Lung microvascular endothelial cell (primary cell): ENCODE data around the gene MAP1LC3C. TPM values are rescaled to one million over a fixed set of nuclear protein-coding genes. Genes with fewer than 3 reads are reported as not detected.
"Not testable (repeated sequence)": the region's sequence is repeated elsewhere in the genome, so short reads cannot be mapped to it uniquely, and the experiment has no call there.

Experiments used
- DNase-seq, 2 donors: peaks; one replicate each; pipeline versions ENCODE4 v3.0.0 to v3.0.0-alpha.2; 2010; ENCODE audit warnings: low read depth in 2 of 2
- total RNA-seq: library from RNA; depleted of rRNA; stranded (reverse); fragments of >200 nt; gene quantifications from 2 replicates; pipeline ENCODE4 v1.2.1, GENCODE V29; 2014

The MAP1LC3C gene
- total RNA-seq, 1 donor from 2014 or later, result under 0.01 TPM

DNA sequence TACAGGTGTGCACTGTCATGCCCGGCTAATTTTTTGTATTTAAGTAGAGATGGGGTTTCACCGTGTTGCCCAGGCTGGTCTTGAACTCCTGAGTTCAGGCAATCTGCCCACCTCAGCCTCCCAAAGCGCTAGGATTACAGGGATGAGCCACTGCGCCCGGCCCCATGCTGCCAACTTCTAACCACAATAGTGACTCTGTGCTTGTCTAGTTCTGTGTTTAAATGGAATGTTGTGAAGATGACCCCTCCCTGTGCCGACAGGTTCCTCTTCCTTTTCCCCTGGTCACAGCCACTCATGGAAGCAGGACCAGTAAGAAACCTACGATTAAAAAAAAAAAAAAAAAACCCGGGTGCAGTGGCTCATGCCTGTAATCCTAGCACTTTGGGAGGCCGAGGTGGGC lies 4.7 kb downstream of the MAP1LC3C start:
- no peak for DNase-seq

DNA sequence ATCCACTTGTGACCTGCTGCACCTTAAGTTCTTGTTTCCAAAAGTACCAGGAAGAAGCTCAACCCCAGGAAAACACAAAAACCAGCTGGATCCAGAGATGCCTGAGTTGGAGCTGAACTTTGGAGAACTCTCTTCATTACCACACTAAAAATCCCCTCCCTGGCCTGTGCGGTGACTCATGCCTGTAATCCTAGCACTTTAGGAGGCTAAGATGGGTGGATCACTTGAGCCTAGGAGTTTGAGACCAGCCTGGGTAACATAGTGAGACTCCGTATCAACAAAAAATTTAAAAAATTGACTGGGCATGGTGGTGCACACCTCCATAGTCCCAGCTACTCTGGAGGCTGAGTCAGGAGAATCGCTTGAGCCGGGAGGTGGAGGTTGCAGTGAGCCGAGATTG lies 6.2 kb downstream of the MAP1LC3C start:
- DNase-seq, result no peak

DNA sequence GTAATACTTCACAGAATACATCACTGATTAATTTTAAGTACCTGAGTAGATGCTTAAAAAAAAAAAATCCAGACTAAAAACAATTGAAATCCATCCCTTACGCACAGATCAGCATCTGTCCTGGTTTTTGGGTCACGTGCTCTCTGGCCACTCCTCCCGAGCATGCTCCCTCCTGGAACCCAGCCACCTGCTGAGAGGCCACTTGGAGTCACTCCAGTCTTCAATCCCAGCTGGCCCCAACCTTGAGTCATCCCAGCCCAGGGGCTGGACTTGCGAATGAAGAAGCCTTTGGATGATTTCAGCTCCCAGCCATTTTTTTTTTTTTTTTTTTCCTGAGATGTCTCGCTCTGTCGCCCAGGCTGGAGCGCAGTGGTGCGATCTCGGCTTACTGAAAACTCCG lies 8.9 kb downstream of the MAP1LC3C start:
- DNase-seq, result peak in 1 of 2 donors; percentile 8

DNA sequence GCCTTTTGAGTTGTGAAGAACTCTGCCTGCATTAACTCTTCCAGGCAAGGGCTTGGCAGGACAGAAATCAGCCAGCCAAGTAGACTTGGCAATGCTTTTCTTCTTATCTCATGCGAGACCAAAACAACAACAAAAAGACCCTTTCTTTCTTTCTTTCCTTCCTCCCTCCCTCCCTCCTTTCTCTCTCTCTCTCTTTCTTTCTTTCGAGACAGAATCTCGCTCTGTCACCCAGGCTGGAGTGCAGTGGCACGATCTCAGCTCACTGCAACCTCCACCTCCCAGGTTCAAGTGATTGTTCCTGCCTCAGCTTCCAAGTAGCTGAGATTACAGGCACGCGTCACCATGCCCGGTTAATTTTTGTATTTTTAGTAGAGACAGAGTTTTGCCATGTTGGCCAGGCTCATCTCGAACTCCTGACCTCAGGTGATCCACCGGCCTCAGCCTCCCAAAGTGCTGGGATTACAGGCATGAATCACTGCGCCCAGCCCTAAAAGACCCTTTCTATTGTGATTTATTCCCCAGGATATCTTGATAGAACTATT lies 10.4 kb downstream of the MAP1LC3C start:
- DNase-seq, result not testable (repeated sequence)

DNA sequence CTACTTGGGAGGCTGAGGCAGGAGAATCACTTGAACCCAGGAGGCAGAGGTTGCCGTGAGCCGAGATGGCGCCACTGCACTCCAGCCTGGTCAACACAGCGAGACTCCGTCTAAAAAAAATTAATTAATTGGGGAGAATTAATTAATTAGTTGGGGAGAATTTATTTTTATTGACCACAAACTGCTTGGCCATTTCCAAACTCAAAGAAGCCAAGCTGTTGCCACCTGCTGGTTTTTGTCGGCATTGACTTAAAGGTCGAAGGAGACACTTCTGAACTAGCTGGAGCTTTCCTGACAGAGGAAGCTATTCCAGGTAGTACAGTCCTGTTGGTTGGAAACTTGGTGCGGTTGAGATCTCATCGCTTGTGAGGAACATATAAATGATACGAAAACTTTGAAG lies 13.1 kb downstream of the MAP1LC3C start:
- DNase-seq, result peak; percentile 46 to 54

DNA sequence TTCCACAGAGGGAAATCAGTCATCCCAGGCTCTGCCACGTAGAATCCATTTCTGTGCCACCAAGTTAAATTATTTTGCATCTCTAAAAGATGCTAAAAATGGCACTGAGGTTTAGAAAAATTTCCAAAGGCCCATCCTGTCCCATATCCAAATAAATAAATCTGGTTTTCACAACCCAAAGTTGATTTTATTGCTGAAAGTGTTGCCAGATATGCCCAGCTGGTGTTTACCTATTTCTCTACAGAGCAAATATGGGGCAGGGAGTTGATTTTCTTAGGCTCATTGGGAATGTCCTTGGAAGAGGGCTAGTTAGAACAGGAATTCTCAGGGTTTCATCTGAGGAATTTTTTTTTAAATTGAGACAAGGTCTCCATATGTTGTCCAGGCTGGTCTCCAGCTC lies 19.0 kb downstream of the MAP1LC3C start:
- DNase-seq, result no peak

DNA sequence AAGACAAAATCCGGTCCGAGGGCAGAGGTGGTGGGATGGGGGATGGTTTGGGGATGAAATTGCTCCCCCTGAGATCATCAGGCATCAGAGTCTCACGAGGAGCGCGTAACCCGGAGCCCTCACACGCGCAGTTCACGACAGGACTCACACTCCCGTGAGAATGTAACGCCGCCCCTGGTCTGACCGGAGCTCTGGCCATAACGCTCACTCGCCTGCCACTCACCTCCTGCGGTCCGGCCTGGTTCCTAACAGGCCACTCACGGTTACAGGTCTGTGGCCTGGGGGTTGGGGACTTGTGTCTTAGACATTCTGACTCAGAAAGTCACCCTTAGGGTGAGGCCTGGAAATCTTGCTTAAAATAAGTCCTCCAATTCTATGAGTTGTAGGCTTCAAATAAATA lies 19.8 kb downstream of the MAP1LC3C start:
- DNase-seq, result no peak

DNA sequence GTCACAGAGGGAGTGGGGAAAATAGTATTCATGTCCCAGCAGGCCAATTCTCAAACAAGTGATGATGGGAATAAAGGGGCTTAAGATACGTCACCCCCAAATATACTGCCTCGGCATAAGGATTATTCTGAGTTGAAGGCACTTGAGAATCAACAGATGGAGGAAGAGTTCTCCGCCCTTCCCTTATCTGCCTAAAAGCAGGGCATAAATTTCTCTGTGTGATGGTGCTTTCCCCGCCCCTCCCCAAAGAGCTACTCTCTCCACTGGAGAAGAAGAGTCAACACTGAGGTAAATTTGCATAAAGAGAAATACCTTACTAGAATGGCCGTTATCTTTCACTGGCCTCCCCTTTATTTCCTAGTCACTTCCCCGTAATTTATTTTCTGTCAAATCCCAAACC lies 22.7 kb downstream of the MAP1LC3C start:
- DNase-seq, result no peak

DNA sequence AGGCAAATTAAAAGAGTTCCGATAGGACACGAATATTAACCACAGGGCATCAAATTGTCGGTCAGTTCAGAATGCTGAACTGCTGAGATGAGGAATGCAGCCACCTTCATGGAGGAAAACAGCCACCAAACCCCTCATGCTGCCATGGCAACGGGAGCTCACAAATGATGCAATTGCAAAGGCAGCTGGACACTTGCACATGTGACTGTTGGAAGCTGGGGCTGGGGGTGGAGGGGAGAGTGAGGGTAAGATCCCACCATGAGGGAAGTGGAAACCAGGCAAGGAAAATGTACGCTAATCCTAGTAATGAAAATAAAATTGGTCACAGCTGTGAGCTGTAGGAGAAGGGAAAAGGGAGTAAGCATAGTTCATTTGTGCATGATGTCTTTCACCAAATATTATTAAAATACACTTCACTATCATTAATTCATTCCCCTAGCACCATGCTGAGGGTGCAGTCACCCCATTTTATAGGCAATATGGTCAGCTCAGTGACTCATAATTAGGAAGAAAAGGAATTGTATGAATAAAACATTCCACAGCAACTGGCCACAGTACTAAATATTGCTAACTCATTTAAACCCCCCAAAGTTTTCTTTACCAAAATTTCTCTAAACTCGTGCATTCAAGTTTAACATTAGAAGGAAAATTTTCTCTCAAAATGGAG lies 26.1 kb downstream of the MAP1LC3C start:
- DNase-seq, result peak in 1 of 2 donors; percentile 3

DNA sequence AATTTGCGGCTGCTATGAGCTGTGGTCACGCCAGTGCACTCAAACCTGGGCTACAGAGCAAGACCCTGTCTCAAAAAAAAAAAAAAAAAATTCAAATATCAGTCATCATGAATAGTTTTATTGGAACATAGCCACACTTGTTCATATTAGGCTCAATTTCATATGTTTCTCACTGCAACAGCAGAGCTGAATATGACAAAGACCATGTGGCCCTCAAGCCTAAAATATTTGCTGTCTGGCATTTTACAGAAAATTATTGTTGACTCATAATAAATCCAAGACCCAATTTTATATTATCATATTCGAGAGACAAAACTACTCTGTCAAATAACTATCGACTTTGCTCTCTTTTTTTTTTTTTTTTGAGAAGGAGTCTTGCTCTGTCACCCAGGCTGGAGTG lies 30.3 kb downstream of the MAP1LC3C start:
- no peak for DNase-seq

DNA sequence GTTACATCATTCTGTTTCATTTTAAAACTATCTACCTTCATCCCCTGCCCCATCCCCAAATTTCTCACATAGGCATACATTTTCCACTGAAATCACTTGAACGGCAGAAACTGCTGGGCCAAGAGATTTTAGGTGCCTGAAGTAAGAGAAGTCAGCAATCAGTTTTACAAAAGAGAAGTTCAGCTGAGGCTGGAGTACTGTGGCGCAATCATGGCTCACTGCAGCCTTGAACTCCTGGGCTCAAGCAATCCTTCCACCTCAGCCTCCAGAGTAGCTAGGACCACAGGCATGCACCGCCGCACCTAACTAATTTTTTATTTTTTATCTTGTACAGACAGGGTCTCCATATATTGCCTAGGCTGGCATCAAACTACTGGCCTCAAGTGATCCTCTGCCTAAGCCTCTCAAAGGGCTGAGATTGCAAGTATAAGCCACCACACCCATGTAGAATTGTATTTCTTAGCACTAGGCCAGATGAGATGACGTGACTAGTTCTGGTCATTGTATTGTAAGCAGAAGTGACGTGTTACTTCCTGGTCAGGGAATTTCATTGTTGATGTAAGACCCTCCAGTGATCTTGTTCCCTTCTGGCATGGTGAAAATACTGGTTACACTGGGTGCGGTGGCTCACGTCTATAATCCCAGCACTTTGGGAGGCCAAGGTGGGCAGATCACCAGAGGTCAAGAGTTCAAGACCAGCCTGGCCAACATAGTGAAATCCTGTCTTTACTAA lies 34.2 kb downstream of the MAP1LC3C start:
- DNase-seq, result peak; percentile 2 to 21

DNA sequence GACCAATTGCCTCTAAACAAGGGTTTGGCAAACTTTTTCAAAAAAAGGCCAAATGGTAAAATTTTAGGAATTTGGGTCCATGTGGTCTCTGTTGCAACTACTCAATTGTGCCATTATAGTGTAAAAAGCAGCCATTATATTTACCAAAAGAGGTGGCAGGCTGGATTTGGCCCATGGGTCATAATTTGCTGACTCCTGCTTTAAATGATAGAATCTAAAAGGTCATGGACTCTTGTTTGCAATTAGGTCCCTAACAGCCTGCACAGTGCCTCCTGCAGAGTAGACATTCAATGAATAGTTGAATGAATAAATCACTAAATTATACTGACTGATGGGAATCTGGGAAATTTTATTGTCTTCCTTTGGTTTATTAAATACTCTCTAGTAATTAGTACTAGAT lies 35.2 kb downstream of the MAP1LC3C start:
- no peak for DNase-seq

DNA sequence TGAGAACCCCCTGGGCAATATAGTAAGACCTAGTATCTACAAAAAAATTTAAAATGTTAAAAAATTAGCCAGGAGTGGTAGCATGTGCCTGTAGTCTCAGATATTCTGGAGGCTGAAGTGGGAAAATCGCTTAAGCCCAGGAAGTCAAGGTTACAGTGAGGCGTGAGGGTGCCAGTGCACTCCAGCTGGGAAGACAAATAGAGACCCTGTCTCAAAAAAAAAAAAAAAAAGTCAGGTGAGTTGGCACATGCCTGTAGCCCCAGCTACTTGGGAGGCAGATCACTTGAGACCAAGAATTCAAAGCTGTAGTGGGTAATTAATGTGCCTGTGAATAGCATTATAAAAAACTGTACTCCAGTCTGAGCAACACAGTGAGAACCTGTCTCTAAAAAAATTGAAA lies 36.7 kb downstream of the MAP1LC3C start:
- no peak for DNase-seq

DNA sequence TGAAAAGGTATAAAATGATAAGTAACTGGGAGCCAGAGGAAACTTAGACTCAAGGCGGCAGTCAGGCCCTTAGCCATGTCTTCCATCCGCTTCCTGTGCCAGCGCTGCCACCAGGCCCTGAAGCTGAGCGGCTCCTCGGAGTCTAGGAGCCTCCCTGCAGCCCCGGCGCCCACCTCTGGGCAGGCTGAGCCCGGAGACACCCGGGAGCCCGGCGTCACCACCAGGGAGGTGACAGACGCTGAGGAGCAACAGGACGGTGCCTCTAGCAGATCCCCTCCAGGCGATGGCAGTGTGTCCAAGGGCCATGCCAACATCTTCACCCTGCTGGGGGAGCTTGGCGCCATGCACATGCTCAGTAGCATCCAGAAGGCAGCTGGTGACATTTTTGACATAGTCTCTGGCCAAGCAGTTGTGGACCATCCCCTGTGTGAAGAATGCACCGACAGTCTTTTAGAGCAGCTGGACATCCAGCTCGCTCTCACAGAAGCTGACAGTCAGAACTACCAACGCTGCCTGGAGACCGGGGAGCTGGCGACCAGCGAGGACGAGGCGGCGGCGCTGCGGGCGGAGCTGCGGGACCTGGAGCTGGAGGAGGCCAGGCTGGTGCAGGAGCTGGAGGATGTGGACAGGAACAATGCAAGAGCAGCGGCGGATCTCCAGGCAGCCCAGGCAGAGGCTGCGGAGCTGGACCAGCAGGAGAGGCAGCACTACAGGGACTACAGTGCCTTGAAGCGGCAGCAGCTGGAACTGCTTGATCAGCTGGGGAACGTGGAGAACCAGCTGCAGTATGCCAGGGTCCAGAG lies 41.0 kb downstream of the MAP1LC3C start, which contains the start of gene BECN2:
TSS of gene BECN2 (plus strand) at position 76 of the 803 bp plus-strand sequence. CDS start at position 76, 0 bp downstream.
- DNase-seq, result no peak

DNA sequence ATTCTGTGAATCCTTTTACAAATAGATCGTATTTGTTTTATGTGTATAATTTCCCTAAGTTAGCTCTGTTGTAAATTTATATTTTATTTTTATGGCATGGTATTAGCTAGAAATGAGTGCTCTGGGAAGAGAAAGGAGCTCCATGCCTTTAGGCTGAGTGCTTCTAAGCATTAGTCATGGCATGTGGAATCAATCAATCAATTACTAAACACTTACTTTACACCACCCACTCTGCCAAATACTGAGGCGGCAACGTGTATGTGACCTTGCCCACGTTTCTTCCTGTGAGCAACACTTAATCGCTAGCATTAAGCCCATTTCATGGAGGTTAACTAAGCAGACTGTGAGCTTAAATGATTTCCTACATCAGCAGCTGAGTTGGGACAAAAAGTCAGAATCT lies 48.5 kb downstream of the MAP1LC3C start:
- no peak for DNase-seq

DNA sequence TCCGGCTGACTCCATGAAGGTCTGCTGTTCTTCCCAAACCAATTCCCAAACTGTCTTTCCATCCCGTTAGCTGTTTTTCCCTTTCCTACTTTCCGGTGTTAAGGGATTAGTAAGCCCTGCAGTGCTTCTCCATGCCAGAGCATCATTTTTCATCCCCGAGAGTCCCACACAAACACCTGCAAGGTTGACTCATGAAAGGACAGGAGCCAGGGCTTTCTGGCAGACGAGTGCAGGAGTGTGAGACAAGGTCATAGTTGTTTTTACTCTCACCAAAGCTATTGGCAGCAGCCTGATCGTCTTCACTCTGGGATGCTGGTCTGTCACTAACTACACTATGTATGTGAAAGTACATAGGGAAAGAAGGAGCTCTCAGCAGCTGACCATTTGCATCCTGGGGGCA lies 51.5 kb downstream of the MAP1LC3C start:
- DNase-seq, result no peak

Other genes starting within 250 kb of the MAP1LC3C start
- 1.4 and 4.8 TPM in 2 replicates for gene EXO1, start 150.9 kb downstream of the MAP1LC3C start, total RNA-seq
- gene BECN2, start 41.3 kb downstream of the MAP1LC3C start, total RNA-seq, result not detected in 2 replicates